NCI-H2171 (cell line): Measurements from ENCODE around the gene MPZL3.
"Not testable (repeated sequence)": the region's sequence is repeated elsewhere in the genome, so short reads cannot be mapped to it uniquely, and the experiment has no call there.

ENCODE experiments used
- DNase-seq: peaks from one replicate; lab custom pipeline; 2025; lab: John Stamatoyannopoulos, UW

The MPZL3 gene

DNA sequence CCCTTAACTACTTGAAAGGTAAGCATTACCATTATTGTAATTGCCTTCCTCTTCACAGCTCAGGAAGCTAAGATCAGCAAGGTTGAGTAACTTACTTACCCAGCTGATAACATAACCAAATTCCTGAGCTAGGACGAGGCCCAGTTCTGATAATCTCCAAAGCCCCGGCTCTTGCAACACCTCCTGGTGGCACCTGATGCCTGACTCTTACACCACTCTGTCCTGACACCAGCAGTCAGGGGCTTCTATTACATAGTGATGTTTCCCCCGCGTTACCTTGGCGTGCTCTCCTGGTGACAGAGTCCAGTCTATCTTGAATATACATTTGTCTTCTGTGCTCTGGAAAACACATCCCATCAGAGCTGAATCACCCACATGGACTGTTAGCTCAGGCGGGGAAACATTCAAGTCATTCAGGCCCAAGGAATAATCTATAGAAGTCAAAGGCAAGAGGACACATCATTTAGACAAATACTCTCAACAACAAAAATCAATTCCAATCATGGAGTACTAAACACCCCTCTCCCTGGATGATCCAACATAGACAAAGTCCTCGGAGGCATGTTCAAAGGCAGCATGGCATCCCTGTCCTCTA lies 39.9 kb downstream of the MPZL3 start:
- DNase-seq: no peak

GRCh38 chr11:118211006-118211405 lies 41.2 kb downstream of the MPZL3 start:
- DNase-seq: no peak

DNA sequence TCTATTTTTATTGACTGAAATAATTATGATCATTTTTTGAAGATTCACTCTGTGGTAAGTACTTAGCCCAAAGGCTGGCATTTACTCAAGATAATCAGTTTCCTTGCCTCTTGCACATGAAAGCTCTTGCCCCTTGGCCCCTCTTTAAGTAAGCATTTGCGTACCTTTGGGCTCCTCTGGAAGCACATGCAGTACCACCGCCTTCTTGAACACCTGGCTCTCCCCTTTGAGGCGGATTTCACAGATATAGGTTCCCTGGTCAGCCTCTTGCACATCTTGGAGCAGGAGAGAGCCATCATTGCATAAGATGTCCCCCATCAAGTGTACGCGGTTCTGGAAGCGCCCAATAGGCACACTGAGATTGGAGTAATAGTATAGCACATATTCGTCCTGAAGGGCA lies 41.8 kb downstream of the MPZL3 start:
- no peak for DNase-seq

DNA sequence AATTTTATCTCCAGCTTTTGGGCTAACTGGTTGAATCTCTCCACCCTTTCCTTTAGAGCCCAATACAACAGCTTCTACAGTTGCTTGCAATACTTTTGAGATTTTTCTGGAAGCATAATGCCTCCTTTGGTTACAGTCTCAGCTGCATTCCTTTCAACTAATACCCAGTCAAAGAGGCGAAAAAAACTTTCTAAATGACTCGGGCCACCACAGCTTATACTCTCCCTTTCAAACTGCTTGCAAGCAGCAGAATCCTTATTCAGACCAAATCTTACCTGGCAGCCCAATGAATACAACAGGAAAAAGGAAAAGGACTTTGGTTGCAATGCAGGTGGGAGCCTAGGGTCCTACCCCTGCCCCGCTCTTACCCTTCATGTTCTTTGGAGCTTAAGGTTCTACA lies 43.1 kb downstream of the MPZL3 start:
- DNase-seq: no peak

- no peak for DNase-seq
Observed at GRCh38 chr11:118207079-118207478, 45.1 kb downstream of the MPZL3 start.

DNA sequence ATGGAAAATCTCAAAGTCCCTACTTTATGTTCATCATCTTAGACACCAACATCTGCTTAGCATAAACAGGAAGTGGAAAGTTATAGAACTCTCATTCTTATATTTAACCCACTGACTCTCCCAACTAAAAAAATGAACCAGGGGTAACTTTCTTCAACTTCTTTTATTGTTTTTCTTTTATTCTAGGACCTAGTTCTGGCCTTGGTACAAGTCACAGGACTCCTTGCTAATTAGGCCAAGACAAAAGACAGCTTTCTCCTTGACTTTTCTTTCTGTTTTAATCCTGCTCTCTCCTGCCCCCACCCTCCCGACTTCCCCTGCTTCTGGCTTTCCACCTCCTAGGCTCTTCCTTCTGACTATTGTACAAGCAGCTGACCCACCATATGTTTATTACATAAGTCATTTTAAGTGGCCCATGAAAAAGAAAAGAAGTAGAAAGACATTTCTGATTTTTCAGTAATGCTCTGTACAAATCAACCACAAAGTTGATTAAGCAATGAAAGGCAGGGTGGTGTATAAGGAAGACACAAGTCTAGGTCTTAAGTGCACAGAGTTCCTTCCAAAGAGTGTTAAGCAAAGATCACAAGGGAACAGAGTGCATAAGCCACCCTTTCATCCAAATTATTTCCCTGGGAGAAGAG lies 45.7 kb downstream of the MPZL3 start:
- DNase-seq: no peak

- no peak for DNase-seq
Observed at GRCh38 chr11:118205606-118206378, 46.4 kb downstream of the MPZL3 start.

DNA sequence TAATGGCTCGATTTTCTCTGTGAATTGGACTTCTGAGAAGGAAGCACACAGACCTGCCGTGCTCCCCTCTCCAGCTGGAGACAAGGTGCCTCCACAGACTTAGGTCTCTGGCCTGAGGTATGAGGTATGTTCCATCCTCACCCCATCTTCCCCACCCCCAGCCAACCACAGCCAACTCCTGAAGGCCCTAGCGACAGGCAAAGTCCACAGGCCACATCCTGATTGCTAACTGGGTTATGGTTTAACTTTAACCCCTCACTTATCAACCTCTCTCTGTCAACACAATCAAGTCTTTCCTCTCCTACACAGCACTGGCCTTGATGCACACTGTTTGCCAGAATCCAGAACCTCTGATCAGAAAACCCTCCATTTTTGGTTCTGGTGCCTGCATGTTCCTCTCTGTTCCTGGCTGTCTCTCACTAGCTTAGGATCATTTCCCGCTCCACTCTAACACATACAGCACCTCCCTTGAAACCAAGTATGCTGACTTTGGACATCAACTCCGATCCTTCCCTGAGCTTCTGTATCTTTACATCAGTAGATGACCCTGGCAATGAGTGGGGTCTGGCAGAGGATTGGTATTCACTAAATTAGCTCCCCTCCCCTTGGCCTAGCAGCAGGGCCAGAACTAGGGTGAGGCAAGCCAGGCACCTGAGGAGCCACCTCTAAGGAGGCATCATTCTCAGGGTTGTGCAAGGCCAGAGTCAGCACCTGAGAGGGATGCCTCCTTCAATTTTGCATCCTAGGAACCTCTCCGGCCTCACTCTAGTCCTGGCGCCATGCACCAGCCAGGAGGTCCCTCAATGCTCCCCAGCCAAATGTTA lies 49.4 kb downstream of the MPZL3 start:
- no peak for DNase-seq

- DNase-seq: no peak
Observed at GRCh38 chr11:118201966-118202365, 50.2 kb downstream of the MPZL3 start.

DNA sequence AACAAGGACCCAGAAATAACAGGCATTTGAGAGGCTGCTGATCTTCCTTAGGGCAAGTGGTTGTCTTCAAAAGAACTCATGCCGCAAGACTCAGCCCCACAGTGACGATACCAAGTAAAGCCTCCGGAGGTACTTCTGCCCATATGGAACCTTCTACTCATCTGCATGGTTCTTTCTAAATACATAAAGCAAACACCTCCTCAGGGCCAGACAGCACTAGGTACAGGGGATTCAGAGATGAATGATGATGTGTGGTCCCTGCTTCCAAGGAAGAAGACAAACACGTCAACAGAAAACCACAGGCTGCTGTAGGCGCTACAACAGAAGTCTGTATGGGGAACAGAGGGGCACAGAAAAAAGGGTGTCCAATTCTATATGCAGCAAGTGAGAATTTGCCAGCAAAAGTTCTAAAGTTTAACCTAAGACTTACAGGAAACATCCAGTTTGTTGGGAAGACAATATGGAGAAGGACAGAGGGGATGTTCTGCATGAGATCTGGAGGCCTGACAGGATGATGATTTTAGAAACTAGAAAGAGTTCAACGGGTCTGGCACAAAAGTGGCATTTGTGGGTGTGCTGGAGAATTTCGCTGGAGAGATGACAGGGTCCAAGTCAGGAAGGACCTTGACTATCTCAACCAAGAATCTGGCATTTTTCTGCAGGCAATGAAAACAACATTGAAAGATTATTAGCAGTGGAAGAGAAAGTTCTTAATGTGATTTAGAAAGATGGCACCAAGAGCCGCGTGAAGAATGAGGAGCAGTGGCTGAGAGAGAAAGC lies 51.1 kb downstream of the MPZL3 start:
- no peak for DNase-seq

- no peak for DNase-seq
Observed at GRCh38 chr11:118200497-118200896, 51.7 kb downstream of the MPZL3 start.

DNA sequence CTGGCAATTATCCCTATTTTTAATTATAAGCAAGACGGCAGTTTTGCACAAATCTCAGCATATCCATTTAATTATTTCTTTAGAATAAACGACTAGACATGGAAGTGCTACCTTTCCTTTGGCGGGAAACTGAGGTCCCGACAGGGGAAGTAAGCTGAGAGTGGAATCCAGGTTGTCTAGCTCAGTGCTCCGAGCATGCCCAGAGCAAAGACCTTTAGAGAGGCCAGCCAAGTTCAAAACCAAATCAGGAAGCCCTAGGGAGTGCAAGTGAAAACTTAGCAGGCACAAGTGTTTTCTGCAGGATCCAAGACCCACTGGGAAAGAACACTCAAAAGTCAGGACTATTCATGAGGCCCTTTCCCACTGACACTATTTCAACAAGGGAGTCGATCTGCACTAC lies 53.0 kb downstream of the MPZL3 start:
- no peak for DNase-seq

DNA sequence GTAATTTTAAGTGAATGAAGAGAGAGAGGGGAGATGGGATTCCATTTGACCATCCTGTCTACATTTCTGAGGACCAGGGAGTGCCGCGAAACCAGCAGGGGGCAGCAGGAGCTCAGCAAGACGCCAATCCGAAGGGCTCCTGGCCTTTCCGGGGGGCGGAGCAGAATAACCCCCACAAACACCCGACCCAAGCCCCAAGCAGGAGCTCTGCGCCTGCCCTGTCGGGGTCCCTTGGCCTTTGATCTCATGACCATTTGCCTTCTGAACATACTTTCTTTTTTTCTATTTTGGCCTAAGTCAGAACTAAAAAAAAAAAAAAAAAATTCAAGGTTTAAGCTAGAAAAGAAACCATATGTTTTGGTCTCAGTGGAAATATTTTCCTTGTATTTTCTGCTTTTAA lies 53.8 kb downstream of the MPZL3 start:
- no peak for DNase-seq

DNA sequence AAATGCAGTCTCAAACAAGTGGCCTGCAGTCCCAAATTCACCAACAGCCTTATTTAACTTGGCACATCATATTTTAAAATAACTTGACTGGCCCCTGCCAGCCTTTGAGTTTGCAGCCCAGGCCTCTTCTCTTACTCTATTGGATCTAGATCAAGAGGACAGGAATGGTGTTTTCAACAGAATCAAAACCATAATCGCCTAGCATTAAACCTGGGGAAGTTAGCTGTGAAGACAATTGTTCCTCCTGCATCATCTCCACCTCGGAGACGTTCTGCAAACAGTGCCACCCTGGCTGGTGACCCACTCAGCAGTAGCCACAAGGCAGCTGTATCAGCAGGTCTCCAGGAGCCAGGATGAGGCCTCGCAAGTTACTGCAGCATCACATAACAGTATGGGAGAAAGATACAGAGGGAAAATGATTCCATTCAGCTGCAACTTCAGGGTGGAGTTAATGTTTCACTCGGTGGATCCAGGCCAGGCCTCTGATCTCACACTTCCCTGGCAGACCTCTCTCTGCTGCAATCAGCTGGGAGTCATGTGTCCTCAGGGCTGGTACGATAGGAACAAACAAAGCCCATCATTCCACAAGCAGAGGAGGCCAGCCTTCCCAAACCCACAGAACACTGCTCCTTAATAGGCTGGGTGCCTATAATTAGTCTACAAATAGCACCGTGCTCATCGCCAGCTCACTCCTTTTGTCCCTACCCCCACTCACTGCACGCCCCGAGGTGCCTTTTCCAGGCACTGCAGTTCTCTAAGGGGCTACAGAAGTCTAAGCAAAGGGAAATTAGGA lies 57.1 kb downstream of the MPZL3 start:
- DNase-seq: no peak

DNA sequence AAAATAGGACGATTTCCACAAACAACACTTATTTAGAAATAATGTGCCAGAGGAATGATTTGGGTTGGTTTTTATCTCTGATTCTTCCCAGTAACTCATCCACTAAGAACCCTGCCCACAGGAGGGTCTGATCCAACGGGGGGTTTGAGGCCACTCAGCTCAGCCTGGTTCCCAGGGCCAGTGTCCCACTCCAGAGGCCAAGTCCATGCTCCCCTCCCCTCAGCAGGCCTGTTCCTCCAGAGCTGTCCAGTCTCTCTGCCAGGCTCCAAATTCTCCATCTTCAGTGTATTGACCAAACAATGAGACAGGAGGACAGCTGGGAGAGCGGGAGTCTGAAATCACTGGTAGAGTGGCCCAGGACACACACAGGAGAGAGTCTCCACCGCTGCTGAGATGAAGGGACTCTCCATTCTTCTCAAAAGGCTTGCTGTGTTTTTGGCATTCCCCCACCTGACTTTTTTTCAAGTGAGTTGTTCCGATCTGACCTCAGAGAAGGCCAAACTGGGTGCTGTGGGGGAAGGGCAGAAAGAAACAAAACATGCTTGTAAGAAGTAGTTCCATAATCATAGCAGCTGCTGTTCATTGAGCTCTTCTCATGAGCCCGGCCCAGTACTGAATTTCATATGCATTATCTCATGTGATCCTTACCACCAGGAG lies 58.1 kb downstream of the MPZL3 start:
- DNase-seq: no peak

GRCh38 chr11:118192817-118193216 lies 59.3 kb downstream of the MPZL3 start:
- DNase-seq: not testable (repeated sequence)

GRCh38 chr11:118190942-118191506 lies 61.1 kb downstream of the MPZL3 start:
- DNase-seq: not testable (repeated sequence)

DNA sequence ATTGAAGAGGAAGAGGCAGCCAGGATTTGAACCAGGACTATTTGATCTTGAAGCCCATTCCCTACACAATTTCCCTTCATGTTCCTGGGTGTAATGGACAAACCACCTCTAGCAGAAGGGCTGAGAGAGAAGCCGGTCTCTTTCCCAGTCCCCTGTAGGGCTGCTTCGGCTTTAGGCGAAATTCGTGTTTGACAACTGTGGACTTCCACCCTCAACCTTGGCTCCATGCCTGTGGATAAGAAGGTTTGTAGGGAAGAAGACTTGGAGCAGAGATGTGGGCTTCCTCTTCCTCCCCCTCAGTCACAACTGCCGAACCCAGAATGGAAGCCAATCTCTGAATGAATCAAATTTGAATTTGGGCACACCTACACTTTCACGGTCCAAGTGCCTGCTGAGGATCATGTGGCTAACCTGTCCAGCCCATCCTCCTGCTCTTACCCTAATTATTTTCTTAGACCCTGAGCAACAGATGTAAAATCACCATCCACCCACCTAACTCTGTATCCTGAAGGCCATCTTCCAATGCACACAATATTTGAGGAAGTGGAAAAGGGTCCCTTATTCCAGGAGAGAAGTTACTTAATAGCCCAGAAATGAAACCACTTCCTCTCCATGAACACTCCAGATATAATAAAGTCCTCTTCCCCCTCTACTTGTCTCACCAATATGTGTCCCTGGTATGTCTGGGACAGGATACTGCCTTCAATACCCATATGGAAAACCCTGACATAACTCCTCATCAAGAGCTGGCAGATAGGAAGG lies 65.6 kb downstream of the MPZL3 start:
- no peak for DNase-seq
